ENCODE measurements around the gene PLEKHA8.
"Not testable (repeated sequence)": the region's sequence is repeated elsewhere in the genome, so short reads cannot be mapped to it uniquely, and the experiment has no call there.

Gene PLEKHA8

DNA sequence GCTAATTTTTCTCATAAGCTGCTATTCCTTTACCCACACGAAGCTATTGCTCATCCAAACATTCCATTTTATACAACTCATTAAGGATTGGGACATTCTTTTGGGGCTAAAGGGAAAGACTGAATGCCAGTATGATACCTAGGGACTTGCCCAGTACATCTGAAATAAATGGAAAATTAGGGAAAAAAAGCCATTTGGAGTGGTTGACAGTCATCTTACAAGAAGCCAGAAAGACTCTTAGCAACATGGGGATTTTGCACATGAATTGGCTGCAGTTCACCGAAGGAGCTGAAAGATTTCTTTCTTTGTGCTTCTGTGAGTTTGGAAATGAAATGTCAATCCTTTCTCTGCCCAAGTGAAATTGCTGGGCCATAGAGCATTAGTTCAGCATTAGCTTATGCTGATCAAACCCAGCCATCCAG lies 63.3 kb downstream of the PLEKHA8 start:
- TF ChIP-seq CTCF (IDR thresholded peaks at IDR 0.05; ENCODE audit: borderline replicate concordance, insufficient read depth, low read depth, low read length): no peak
- H3K4me3 ChIP-seq (ENCODE audit: low read depth, low read length): no peak overlapping the region

DNA sequence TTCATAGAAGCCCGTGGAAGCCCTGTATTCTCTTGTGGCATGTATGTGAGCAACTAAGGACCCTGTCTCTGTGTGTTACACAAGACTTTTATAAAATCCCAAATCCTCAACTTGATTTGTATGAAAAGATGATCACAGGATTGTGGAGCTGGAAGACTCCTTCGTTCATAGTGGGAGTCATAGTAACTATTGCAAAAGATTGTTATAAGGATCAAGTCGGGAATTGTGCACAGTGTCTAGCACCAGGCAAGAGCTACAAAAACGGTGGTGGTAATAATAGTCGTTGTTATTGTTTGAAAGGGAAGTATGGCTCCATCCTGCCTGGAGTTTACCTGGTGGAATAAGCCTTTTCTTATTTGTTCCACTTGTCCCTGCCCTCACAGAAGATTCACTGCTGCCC lies 63.8 kb downstream of the PLEKHA8 start:
- no peak overlapping the region for H3K4me3 ChIP-seq (ENCODE audit: low read depth, low read length)
- TF ChIP-seq CTCF (IDR thresholded peaks at IDR 0.05; ENCODE audit: borderline replicate concordance, insufficient read depth, low read depth, low read length): no peak

DNA sequence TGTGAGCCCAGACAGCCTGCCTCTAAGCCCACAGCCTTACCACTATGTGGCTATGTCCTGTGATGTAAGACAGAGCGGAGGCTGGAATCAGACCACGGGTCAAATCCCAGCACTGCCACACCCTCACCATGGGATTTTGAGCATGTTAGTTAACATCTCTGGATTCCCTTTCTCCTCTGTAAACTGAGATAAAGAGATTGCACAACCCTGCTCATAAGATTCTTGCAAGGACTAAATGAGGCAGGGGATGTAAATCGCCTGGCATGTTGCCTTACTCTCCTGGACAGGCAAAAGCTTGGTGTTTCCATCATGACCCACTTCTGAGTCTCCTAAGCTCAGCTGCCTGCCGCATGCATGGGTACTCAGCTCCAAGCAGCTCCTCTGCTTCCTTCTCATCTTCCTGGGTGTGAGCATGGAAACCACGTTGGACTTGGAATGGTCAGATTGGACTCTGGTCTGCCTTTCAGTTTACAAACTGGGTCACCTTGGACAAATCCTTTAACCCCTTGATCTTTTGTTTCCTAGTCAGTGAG lies 65.3 kb downstream of the PLEKHA8 start:
- H3K4me3 ChIP-seq (ENCODE audit: low read depth, low read length): no peak overlapping the region
- no peak for TF ChIP-seq CTCF (IDR thresholded peaks at IDR 0.05; ENCODE audit: borderline replicate concordance, insufficient read depth, low read depth, low read length)

- not testable (repeated sequence) for H3K4me3 ChIP-seq (ENCODE audit: low read depth, low read length)
Measured at GRCh38 chr7:30098599-30098998, 70.4 kb downstream of the PLEKHA8 start.

GRCh38 chr7:30102281-30102680 lies 74.1 kb downstream of the PLEKHA8 start:
- TF ChIP-seq CTCF (IDR thresholded peaks at IDR 0.05; ENCODE audit: borderline replicate concordance, insufficient read depth, low read depth, low read length): no peak
- no peak overlapping the region for H3K4me3 ChIP-seq (ENCODE audit: low read depth, low read length)

GRCh38 chr7:30104157-30104556 lies 75.9 kb downstream of the PLEKHA8 start:
- H3K4me3 ChIP-seq (ENCODE audit: low read depth, low read length): no peak overlapping the region
- TF ChIP-seq CTCF (IDR thresholded peaks at IDR 0.05; ENCODE audit: borderline replicate concordance, insufficient read depth, low read depth, low read length): no peak

DNA sequence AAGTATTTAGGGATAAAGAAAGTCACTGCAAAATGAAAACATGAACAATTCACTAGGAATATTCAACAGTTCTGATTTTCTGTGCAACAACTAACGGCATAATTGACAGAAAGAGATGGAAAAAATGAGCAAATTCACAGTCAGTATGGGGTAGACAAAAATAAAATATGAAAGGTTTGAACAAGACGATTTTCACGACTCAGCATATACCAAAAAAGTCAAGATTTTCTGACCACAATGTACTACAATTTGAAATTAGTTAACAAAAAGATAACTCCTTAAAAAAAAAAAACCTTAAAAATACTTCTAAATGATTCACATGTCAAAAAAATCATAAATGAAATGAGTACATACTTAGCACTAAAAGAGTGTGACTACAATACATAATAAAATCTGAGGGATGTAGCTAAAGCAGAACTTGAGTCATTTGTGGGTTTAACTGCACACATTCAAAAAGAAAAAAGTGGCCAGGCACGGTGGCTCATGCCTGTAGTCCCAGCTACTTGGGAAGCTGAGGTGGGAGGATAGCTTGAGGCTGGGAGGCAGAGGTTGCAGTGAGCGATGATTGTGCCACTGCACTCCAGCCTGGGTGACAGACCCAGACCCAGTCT lies 84.0 kb downstream of the PLEKHA8 start:
- no peak for TF ChIP-seq CTCF (IDR thresholded peaks at IDR 0.05; ENCODE audit: borderline replicate concordance, insufficient read depth, low read depth, low read length)
- no peak overlapping the region for H3K4me3 ChIP-seq (ENCODE audit: low read depth, low read length)
